Mammary epithelial cell (primary cell): ENCODE results near the gene B4GALT2.

Experiments
- CTCF ChIP-seq, 2 donors: IDR thresholded peaks in 1 of 2; conservative IDR thresholded peaks in 1 of 2; 2 replicates each; pipeline ENCODE4 v1.5.1; 2011 to 2012; ENCODE audit warnings: inconsistent platforms in 2 of 2, low read length in 2 of 2, mild to moderate bottlenecking in 2 of 2, control low read depth in 1 of 2, low read depth in 1 of 2; ENCODE audit not compliant: insufficient read depth in 1 of 2; ENCODE audit errors: extremely low read depth in 1 of 2
- EZH2 ChIP-seq: IDR thresholded peaks from 2 replicates; pipeline ENCODE4 v1.6.1; 2012; ENCODE audit warnings: low read length, inconsistent platforms, borderline replicate concordance

DNA sequence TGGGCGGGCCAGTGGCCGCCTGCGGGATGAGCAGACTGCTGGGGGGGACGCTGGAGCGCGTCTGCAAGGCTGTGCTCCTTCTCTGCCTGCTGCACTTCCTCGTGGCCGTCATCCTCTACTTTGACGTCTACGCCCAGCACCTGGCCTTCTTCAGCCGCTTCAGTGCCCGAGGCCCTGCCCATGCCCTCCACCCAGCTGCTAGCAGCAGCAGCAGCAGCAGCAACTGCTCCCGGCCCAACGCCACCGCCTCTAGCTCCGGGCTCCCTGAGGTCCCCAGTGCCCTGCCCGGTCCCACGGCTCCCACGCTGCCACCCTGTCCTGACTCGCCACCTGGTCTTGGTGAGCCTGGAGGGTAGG lies 2.1 kb downstream of the B4GALT2 start:
- TF ChIP-seq CTCF (conservative IDR thresholded peaks at IDR 0.05 in 1 of 2, IDR thresholded peaks at IDR 0.05 in 1 of 2; ENCODE audit: extremely low read depth in 1 of 2, insufficient read depth in 1 of 2, low read depth in 1 of 2, low read length in 2 of 2) = no peak
- no peak for TF ChIP-seq EZH2
